PFSK-1 (cell line): Measurements from ENCODE around the gene NTM.

Experiments used
- POLR2AphosphoS5 ChIP-seq: IDR thresholded peaks from 2 replicates; pipeline ENCODE4 v1.6.1; 2012; ENCODE audit warnings: low read depth, mild to moderate bottlenecking, control low read depth, low read length, moderate library complexity
- REST ChIP-seq, 2 experiments: IDR thresholded peaks; 2 replicates each; pipeline versions ENCODE4 v1.6.1 to v1.8.0; 2011 to 2012; ENCODE audit warnings: low read depth in 2 of 2, low read length in 2 of 2, control low read depth in 1 of 2, inconsistent platforms in 1 of 2, mild to moderate bottlenecking in 1 of 2, moderate library complexity in 1 of 2; ENCODE audit not compliant: insufficient read depth in 1 of 2
- SIN3A ChIP-seq: IDR thresholded peaks from 2 replicates; pipeline ENCODE4 v1.6.1; 2012; ENCODE audit warnings: mild to moderate bottlenecking, low read length, moderate library complexity, borderline replicate concordance; ENCODE audit not compliant: insufficient read depth

- TF ChIP-seq REST (IDR thresholded peaks at IDR 0.05; ENCODE audit: insufficient read depth in 1 of 2, low read depth in 2 of 2, low read length in 2 of 2) (no peak), POLR2AphosphoS5 (no peak), SIN3A (no peak)
Observed at GRCh38 chr11:131683131-131683530, 312.7 kb downstream of the NTM start.
